ENCODE data around the gene METTL9.
A peak's percentile ranks its signal among the peaks of the same experiment; 100 is the strongest.
"Not testable (repeated sequence)": the region's sequence is repeated elsewhere in the genome, so short reads cannot be mapped to it uniquely, and the experiment has no call there.

METTL9 gene

DNA sequence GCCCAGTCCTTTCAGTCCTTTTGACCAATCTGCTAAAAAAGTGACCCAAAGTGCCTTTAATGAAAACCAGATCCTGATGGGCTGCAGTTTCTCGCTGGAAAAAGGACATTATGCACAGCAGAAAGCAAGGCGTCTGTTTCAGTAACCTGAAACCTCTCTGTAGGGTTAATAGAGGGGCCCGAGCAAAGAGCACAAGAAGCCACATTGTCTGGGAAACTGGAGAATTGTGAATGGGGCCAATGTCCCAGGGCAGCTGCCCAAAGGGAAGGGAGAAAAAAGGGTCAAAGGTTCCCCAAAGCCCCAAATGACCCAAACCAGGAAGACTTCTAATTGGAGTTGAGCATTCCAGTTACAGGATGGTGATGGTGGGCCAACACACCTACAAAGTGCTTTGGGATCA lies 67.4 kb downstream of the METTL9 start:
- no peak for DNase-seq

DNA sequence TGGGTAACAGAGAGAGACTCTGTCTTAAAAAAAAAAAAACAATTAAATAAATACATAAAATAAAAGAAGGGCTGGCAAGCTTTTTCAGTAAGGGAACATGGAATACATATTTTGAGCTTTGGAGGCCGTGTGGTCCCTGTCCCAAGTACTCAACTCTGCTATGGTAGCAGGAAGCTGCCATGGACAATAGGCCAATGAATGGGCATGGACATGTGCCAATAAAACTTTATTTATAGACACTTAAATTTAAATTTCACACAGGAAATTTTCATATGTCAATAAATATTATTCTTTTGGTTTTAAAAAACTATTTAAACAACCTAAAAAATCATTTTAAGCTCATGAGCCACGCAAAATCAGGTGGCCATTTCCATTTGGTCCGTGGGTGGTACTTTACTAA lies 68.2 kb downstream of the METTL9 start:
- no peak for DNase-seq

DNA sequence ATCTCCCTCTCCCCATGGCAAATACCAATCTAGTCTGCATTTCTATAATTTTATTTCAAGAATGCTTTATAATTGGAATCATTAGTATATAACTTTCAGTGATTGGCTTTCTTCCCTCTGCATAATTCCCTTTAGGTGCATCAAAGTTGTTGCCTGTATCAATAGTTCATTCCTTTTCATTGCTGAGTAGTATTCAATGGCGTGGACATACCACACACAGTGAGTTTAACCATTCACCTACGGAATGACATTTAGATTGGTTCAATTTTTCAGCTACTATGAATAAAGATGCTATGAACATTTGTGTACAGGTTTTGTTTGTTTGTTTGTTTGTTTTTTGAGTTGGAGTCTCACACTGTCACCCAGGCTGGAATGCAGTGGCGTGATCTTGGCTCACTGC lies 74.1 kb downstream of the METTL9 start:
- DNase-seq: no peak

DNA sequence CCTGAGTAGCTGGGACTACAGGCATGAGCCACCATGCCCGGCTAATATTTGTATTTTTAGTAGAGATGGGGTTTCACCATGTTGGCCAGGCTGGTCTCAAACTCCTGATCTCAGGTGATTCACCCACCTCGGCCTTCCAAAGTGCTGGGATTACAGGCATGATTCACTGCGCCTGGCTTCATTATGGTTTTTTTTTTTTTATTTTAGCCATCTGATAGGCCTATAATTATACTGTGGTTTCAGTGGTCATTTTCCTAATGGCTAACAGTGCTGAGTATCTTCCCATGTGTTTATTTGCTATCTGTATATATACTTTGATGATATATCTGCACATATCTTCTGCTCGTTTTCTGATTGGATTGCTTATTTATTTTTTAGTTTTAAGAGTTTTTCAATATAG lies 75.1 kb downstream of the METTL9 start:
- not testable (repeated sequence) for DNase-seq

DNA sequence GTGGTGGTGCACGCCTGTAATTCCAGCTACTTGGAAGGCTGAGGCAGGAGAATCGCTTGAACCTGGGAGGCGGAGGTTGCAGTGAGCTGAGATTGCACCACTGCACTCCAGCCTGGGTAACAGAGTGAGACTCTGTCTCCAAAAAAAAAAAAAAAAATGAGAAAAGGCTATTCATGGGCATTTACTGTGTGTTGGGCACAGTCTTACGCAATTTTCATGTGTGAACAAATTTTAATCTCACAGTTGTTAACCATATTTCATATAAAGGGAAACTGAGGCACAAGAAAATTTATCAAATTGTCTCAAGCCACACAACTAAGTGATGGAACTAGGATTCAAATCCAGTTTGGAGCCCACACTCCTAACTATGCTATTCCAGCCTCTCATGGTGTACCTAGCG lies 81.3 kb downstream of the METTL9 start:
- not testable (repeated sequence) for DNase-seq

DNA sequence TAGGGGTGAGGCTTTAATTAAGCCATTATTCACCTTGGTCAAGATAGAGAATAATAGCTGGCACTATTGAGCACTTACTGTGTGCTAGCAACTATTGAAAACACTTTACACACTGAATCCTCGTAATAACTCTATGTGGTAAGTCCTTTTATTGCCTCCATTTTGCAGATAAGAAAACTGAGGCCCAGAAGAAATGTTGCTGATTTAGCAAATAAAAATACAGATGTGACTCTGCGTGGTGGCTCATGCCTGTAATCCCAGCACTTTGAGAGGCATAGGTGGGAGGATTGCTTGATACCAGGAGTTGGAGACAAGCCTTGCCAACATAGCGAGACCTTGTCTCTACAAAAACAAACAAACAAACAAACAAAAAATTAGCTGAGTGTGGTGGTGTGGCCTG lies 83.8 kb downstream of the METTL9 start:
- no peak for DNase-seq

DNA sequence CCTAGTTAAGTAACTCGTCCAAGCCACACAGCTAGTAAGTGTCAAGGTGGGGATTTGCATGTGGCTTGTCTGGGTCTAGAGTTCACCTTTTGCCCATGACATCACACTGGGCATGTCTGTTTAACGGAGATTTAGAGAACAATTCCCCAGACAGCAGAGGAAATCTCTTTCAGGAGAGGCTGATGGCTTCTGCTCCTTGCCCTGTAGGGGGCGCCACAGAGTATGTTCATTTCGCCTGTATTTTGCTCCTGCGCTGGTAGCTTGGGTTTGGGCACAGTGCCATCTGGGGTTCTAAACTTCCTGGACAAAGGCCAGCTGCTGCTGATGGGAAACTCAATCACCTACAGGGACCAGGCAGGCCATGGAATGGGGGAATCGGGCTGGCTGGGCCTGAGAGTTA lies 84.8 kb downstream of the METTL9 start:
- peak; percentile 53 for DNase-seq

DNA sequence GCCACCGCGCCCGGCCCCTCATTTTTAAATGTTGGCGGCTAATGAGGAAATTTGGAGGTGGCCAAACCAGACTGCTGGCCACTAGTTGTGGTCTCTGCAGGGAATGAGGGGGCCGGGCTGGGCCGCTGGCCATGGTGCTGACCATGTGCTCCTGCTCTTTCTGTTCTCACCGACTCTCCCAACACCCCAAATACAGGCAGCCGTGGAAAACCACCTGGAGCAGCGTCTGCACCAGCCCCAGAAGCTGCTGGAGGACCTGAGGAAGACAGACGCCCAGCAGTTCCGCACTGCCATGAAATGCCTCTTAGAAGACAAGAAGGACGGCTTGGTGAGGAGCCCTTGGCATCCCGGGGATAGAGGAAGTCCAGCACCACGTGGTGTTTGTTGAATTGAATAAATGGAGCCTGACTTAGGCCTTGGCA lies 85.7 kb downstream of the METTL9 start:
- no peak for DNase-seq

DNA sequence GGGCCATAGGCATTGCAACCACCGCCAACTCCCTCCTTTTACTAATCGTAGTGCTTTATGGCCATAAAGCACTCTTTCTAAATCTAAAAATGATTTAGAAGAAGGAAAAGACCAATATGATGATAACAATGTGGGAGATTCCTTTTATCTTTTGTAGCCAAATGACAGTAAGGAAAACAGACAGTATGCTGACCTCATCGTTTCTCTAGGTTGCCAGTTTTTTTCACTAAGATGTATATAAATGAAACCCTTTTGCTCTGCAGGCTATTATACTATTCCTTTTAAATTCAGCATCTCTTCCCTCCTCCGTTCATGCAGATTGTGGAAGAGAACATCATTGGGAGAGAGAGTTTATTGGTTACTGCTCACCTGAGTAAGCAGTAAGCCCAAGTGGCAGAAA lies 89.7 kb downstream of the METTL9 start:
- DNase-seq: no peak

DNA sequence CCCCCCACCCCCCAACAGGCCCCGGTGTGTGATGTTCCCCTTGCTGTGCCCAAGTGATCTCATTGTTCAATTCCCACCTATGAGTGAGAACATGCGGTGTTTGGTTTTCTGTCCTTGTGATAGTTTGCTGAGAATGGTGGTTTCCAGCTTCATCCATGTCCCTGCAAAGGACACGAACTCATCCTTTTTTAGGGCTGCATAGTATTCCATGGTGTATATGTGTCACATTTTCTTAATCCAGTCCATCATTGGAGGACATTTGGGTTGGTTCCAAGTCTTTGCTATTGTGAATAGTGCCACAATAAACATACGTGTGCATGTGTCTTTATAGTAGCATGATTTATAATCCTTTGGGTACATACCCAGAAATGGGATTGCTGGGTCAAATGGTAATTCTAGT lies 91.6 kb downstream of the METTL9 start:
- not testable (repeated sequence) for DNase-seq

DNA sequence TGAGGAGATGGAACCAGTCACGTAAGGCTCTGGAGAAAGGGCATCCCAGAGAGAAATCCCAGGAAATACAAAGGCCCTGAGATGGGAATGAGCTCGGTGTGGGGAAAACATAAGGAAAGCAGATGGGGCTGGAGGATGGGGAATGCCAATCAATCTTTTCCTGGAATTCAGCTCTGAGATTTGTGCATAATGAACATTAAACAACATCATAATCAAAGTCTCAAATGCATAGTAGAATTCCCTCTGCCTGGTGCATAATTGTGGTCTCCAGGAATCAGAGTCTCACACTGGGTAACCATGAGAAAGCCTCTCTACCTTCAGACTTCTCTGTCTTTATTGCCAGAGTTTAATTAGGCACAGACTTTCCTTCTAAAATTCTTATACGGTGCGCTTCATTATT lies 95.2 kb downstream of the METTL9 start:
- no peak for DNase-seq

DNA sequence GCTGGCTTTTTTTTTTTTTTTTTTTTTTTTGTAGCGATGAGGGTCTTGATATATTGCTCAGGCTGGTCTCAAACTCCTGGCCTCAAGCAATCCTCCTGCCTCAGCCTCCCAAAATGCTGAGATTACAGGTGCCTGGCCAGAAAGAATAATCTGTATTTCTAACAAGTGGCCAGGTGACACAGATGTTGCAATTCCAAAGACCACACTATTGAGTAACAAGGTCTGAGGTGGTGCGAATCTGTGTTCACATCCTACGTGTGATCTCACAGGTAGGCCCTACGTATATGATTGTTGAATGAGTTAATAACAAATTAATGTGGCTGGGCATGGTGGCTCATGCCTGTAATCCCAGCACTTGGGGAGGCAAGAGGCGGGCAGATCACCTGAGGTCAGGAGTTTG lies 97.7 kb downstream of the METTL9 start:
- no peak for DNase-seq

DNA sequence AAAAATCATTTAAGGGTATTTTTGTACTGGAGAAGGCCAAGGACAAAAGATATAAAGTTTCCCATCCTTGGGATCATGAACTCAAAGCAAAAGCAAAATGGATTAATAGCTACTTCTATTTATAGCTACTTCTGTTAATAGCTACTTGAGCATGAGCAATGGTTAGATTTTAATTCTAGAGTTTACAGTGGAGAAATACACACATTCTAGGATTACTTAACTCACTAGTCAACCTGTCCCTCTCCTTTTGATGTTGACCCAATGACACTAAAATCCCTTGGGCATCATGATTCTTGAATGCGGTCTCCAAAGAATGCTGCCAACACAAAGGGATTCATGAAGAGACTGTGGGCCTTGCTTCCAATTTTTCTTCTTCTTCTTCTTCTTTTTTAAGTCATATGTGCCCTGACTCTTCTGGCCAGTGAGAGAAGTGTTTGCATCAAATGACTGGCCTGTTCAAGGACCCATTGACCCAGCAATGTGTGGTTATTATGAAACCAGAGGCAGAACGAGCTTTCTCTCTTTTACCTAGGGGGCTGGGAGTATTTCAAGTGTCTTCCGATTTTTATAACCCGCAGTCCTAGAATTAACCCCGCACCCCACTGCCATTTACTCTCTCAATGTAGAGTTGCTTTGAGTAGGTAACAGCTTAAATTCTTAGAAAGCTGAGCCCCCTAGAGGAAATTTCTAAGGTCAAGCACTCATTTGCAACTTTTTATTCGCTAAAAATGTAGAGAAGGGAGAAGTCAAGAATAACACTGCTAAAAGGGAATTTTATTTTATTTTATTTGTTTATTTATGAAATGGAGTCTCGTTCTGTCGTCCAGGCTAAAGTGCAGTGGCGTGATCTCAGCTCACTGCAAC lies 99.0 kb downstream of the METTL9 start:
- no peak for DNase-seq

DNA sequence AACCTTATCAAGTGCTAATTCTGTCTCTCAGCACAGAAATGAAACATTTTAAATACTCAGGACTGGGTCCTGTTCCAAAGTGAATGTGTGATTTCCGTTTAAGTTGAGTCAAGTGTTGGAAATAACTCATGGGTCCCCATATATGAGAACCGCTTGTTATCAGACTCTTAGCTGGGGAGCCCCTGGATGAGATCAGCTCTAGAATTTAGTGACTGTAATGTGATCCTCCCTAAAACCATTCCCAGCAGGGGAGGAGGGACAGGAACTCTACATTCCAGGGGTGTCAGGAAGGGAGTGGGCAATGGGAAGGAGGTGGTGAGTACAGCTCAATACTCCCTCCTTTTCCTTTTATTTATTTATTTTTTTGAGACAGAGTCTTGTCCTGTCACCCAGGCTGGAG lies 101.9 kb downstream of the METTL9 start:
- DNase-seq: no peak

DNA sequence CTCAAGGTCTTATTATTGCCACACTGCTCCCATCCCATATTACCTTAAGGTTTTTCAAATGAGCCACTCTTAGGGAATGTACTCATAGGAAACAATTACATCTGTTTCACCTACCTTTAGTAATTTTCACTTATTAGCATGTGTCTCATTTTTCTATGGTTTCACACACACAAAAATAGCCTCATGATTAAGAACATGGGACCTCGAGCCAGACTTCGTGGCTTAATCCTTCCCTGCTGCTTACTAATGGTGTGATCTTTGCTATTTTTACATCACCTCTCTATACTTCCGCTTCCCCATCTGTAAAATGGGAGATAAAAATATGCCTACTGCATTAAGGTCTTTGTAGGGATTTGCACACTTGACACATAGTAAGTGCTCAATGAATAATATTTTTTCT lies 102.9 kb downstream of the METTL9 start:
- DNase-seq: no peak

DNA sequence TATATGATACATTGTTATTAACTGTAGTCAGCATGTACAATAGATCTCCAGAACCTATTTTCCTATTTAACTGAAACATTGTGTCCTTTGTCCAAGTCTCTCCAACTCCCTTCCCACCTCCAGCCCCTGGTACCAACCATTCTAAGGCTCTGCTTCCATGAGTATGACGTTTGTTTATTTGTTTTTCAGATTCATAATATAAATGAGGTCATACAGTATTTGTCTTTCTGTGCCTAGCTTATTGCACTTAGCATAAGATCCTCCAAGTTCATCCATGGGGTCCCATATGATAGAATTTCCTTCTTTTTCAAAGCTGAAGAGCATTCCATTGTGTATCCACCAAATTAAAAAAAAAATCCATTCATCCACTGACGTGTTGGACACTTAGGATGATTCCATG lies 103.8 kb downstream of the METTL9 start:
- DNase-seq: no peak

DNA sequence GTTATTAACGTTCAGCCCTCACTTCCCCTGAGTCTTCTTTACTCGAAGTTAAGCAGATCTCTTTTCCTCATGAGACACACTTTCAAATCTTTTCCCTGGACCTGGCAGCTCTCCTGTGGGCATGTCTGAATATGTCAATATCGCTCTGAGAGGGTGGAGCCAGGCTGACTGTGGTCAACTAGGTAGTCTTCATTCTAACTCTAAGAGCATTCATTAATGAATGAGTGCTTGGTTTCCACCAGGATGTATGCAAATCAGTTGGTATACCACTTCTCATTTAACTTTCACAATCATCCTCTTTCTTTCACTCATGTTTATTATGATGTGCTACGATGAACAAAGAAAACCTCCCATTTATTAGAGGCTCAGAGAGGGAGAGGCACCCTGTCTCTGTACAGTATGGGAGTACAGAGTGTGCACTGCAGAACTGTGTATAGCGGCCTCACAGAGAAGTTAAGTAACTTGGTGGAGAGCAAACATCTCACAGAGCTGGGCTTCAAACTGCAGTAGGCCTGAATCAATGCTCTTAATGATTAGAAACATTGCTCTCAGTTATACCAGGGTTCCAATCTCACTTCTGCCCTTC lies 104.3 kb downstream of the METTL9 start:
- no peak for DNase-seq

DNA sequence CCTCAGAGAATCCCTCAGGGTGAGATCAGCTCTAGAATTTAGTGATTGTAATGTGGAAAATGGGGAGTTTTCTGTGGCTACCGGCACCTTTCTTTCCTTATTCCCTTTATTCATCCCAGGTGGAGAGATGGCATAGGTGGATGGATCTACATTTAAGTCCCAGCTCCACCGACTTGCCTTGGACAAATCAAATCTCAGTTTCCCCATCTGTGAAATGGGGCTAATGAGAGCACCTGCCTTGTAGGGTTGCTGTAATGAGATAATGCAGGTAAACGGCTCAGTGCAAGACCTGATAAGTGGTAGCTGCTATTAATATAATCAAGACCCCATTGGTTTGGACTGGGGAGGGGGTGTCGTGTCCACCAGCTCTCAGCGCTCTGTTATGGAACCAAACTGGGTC lies 104.9 kb downstream of the METTL9 start:
- no peak for DNase-seq

DNA sequence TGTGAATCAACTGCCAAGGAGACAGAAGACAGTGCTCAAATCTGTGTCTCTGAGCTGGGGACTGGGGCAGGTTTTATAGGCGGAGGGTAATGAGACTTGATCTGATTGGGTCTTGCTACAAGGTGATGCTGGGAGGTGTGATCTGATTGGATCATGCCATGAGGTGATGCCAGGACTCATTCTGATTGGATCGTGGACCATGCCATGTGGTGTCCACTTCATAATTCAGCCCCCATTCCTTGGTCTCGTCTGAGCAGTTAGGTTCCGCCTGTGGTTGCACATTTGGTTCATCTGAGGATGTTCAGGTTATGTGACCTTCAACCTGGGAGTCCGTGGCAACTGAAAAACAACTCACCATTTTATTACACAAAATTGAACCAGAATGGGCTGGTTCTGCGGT lies 105.4 kb downstream of the METTL9 start:
- no peak for DNase-seq
